Hepatocyte (in vitro differentiated cells): Measurements from ENCODE around the gene DCST2.

ENCODE experiments used
- CTCF ChIP-seq: fragments of 200-600 bp; sonication (generic); IDR thresholded peaks from 2 replicates; pipeline ENCODE4 v1.5.1; 2016; ENCODE audit warnings: antibody characterized with exemption, mild to moderate bottlenecking; ENCODE audit not compliant: poor library complexity
- EZH2 ChIP-seq: fragments of 200-600 bp; sonication (generic); IDR thresholded peaks from 2 replicates; pipeline ENCODE4 v1.6.1; 2016; ENCODE audit warnings: antibody characterized with exemption, mild to moderate bottlenecking, borderline replicate concordance
- EZH2phosphoT487 ChIP-seq: fragments of 200-600 bp; sonication (generic); IDR thresholded peaks from one replicate; pipeline ENCODE4 v1.6.1; 2018; ENCODE audit warnings: antibody characterized with exemption, mild to moderate bottlenecking, low read depth, moderate library complexity; ENCODE audit not compliant: unreplicated experiment, severe bottlenecking

DNA sequence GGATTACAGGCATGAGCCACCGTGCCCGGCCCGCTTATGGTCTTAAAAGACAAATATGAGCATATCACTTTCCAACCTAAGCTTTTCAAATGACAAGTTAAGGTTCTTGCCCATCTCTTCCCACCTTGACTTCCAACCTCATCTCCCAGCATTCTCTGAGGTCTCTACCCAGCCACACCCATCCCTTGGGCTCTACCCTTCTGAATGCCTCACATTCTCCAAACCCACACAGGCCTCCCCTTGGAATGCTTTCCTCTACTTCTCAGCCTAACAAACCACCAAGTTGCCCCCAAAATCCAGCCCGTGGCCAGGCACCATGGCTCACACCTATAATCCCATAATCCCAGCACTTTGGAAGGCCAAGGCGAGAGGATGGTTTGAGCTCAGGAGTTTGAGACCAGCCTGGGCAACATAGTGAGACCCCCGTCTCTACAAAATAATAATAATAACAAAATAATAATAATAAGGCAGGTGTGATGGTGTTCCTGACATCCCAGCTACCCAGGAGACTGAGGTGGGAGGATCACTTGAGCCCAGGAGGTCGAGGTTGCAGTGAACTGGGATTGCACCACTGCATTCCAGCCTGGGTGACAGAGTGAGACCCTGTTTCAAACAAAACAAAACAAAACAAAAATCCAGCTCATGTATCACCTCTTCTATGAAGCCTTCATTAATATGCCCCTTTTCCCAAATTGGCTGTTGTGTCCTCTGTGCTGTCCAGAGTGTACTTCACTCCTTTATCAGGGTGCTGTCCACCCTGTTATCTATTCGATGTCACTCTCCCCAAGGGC is 11.2 kb downstream of the DCST2 start:
- TF ChIP-seq EZH2 (no peak), CTCF (no peak), EZH2phosphoT487 (no peak)
